Fibroblast of upper back skin (primary cell): ENCODE data around the gene PDZD8.
A peak's percentile ranks its signal among the peaks of the same experiment; 100 is the strongest.

Experiments
- DNase-seq: peaks from one replicate; pipeline ENCODE4 v3.0.0-alpha.2; 2013

The PDZD8 gene

GRCh38 chr10:117375360-117376178, at the start of gene PDZD8:
Gene PDZD8, minus strand, starts transcription at chr10:117375440. Its CDS starts 213 bp downstream, at chr10:117375227.
- peak; percentile 93 for DNase-seq

DNA sequence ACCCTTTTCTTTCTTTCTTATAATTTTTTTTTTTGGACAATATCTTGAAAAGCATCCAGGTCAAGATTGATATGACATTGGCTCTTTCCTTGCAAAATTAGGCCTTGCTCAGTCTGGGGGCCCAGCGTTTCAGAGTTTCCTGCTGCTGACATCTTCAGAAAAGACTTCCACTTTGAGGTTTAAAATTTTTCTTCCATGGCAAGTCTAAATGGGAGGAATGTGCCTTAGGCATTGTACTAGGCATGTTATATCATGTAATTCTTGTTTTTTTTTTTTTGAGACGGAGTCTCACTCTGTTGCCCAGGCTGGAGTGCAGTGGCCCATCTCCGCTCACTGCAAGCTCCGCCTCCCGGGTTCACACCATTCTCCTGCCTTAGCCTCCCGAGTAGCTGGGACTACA, 48.9 kb upstream of the PDZD8 start:
- DNase-seq: no peak

- no peak for DNase-seq
Observed at GRCh38 chr10:117421985-117422384, 46.7 kb upstream of the PDZD8 start.

GRCh38 chr10:117420768-117421167, 45.5 kb upstream of the PDZD8 start:
- no peak for DNase-seq

DNA sequence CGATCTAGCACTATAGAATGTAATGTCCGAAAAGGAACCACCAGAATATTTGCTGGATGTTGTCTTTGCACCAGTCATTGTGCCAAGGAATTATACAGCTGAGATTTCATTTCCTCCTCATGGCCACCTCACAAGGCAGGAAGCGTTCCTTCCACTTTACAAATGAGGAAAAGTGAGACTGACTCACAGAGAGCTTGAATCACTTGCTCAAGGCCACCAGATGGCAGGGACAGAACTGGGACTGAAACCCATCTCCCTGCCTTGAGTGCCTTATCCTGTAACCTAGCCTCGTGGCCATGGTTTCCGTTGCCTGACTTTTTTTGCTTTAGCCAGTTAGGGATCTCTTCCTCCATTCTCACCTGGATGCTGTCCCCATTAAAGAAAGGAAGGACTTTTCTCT, 44.7 kb upstream of the PDZD8 start:
- no peak for DNase-seq

DNA sequence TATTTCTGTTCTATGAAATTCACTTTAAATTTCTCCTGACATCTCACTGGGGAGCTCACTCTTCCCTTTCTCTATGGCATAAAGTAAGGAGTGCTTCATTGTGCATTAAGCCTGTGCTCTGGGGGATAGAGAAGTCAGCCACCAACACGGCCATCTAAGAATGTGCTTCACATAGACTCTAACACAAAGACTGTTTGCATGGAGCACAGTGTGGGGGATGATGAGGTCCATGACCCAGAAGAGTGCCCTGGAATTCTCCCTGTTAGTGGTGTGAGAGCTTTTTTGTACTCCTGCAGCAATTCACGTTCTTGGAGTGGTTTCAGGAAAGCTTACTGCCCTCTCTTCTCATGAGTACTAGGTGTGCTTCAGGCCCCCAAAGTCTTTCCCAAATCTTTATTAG, 43.9 kb upstream of the PDZD8 start:
- no peak for DNase-seq

DNA sequence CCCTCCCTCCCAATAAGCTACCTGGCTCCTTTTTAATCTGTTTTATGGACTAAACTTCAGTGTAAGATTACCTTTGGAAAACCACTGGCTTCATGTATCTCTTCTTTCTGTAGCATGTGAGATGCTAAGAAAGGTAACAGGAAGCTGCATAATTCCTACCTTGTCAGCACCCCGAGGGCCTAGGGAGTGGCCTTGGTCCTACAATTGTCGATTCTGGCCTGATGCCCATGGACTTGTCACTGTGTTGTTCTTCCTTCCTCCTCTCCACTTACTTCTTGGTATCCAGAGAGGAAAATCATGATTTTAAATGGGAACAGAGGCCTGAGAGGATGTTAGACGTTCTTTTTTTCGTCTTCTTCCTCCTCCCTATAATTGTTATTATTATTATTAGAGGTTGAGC, 42.9 kb upstream of the PDZD8 start:
- DNase-seq: no peak

DNA sequence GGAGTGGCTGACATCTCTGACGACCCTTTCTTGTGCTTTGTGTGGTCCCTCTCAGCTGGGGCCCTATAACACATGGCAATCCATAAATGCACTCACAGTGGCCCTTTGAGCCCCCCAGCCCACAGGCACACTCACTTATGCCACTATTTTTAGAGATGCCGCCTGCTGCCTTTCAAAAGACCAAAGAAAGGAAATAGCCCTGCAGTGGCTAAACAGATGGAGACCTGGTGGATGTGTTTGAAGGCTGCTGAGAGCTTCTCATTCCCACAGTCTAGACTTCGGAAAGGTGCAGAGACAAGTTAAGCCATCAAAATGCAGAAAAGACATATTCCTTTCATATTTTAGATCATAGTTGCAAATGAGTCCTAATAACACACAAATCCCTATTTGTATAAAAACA, 42.0 kb upstream of the PDZD8 start:
- DNase-seq: no peak

GRCh38 chr10:117413928-117414618, 38.8 kb upstream of the PDZD8 start:
- DNase-seq: peak; percentile 42

DNA sequence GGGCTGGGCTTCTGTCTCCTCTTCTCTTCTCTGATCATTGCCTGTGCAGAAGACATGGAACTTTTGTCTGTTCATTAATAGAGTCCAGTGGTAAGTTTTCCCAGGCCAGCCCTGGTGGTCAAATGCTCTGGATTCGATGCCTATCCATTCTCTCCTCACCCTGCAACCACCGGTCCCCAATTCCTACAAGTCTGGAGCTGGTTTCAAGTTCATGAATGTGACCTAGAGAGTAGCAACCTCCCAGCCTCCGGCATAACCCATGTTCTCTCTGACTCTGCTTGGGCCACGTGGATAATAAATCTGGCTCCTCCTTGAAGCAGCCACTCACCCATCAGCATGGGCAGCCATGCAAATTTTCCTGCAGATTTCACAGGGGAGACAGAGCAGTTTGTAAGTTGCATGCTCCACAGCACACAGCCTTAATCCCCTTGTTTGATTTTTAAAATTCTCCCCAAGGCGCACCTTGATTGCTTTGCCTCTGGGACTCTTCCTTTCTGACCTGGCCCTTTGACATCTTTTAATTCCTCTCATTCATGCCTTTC, 37.3 kb upstream of the PDZD8 start:
- no peak for DNase-seq

DNA sequence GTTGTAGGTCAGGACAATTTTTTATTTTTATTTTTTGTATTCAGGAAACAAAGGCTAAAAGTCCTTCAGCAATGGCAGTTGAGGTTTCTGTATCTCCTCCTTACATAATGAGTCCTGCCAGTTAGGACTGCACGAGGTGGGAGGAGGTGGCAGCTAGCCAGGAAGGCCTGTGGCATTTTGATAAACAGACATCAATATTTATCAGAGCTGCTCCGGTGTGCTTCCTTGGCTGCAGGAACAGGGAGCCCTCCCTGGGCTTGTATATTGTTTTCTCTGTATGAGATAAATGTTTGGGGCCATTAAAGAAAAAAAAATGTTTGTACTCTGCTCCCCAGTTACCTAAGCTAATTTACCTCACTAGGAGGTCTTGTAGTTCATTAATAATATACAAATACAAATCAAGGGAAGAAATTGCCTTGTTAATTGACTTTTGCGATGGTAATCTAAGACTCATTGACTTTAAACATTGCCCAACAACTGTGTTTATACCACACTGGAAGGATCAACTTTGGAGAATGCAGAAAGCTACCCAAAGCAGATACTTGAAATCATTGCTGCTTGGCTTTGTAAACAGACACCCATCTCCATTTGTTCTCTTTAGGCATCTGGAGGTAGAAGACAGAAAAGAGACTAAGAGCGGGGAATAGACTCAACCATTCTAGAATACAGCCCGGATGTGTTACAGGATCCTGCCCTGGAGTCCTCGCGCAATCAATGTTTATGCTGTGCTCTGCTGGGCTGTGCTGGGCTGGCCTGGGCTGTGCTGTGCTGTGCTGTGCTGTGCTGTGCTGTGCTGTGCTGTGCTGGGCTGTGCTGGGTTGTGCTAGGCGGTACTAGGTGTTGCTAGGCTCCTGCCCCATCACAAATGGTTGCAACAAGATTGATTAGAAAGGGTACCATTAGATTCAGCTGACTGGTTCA, 36.5 kb upstream of the PDZD8 start:
- DNase-seq: no peak

GRCh38 chr10:117410557-117410956, 35.3 kb upstream of the PDZD8 start:
- no peak for DNase-seq

- no peak for DNase-seq
Observed at GRCh38 chr10:117409549-117410305, 34.5 kb upstream of the PDZD8 start.

DNA sequence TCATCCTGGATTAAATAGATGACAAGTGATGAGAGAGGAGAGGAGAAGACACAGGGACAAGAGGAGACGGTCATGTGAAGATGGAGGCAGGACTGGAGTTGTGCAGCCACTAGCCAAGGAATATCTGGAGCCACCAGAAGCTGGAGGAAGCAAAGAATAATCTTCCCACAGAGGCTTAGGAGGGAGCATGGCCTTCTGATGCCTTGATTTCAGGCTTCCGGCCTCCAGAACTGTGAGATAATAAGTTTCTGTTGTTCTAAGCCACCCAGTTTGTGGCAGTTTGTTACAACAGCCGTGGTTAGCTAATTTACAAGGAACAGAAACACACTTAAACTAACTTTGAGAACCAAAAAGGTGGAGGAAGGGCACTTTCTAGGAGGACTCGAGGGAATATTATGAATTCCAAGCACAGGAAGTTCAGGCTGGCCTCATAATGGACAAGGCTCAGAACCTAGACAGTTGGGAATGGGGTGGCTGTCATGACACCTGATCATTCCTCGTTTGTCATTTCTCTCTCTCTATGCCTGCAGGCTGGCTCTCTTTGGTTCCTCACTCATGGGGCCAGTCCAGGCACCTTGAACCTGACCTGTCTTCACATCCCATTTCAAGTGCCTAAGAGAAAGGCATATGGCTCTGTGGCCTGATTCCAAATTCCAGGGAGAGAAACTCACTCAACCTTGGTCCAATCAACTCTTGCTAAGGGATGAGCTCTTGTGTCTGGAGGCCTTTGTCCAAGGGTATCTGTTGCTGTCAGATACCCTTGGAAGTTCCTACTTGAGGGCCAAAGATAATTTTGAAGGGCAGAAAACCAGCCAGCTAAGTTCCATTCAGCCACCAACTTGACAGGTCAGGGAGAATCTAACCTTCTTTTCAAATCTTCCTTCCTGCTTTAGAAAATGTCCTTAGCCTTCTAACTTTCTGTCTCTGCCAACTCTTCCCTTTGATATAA, 33.5 kb upstream of the PDZD8 start:
- no peak for DNase-seq

DNA sequence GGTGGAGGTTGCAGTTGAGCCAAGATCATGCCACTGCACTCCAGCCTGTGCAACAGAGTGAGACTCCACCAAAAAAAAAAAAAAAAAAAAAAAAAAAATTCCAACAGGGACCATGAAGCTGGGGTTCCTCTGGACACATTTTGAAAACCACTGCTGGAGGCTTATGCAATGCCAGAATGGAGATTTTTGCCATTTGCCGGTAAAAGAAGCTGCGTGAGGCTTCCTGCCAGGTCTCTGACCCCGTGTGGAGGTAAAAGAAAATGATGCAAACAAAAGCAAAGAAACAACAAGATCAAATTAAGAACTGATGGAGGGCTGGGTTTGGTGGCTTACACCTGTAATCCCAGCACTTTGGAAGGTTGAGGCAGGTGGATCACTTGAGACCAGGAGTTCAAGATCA, 30.5 kb upstream of the PDZD8 start:
- DNase-seq: no peak

GRCh38 chr10:117400329-117400728, 25.1 kb upstream of the PDZD8 start:
- no peak for DNase-seq

DNA sequence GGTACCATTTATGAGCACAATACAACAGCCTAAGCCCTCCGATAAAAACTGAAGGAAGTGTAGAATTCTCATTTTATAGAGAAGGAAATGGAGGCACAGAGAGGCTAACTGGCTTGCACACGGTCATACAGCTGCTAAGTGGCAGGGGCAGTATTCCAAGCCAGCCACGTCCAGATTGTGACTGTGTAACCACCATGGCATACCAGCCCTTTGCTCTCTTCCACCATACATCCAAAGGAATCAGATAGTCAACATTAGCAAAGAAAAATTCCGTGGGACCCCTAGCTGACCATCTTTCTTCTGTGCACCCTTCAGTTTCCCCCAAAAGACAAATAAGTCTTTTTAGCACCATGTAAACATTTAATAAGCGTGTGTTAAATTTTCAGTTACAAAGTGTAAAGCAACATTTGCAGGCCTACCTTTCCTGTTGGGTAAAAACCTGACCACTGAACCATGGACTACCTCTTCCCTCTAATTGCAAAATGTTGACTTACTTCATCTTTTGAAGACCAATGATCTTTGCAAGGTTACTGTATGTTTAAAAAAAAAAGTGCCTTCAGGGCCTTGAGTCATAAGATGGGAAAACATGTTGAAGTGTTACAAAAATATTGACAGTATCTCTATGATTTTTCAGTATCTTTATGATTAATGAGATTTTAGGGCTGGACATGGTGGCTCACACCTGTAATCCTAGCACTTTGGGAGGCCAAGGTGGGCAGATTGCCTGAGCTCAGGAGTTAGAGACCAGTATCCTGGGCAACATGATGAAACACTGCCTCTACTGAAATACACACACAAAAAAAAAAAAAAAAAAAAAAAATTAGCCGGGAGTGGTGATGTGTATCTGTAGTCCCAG, 24.3 kb upstream of the PDZD8 start:
- no peak for DNase-seq

DNA sequence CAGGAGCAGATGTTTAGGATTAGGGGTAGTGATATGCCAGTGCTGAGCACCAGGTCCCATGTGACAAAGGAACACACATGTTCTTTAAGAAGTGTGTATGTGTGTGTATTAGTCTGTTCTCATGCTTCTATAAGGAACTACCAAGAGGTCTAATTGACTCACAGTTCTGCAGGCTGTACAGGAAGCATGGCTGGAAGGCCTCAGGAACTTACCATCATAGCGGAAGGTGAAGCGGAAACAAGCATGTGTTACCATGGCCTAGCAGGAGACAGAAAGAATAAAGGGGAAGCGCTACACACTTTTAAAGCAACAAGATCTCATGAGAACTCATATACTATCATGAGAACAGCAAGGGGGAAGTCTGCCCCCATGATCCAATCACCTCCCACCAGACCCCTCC, 22.8 kb upstream of the PDZD8 start:
- DNase-seq: no peak

DNA sequence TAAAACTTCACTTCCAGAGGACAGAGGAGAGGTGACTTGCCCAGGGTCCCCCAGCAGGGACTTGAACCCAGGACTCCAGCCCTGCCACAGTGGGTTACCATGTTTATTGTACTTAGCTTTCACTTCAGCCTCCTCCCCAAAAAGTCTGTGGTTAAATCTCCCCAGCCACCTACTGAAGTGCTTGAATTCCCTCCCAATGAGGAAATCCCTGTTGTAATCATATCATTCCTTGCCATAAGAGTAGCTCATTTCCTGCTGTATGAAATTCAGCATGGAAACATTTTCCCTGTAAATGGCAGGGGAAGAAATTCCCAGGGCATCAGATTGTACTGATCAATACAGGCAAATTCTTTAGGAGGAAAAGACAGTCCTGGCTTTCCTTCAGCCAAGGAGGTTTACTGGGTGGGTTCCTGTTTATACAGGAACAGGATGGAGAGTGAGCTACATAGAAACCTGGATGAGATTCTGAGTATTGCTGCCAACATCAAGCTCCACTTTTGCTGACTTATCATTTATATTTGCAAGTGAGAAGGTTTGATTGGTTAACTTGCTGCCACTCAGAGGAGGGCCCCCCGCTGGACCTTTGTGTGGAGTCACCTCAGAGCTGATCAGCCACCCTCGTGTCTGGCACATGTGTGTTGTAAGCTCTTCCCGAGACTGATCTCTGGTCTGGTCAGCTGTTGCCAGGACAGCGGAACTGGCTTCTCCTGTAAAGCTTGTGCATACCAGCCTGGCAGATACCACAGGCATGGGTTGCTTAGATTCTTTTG, 16.4 kb upstream of the PDZD8 start:
- peak; percentile 47 for DNase-seq
